AG10803 (cell line): Measurements from ENCODE around the gene TOM1L2.

ENCODE experiments used
- DNase-seq: peaks from one replicate; pipeline ENCODE4 v3.0.0; 2010; ENCODE audit warnings: low read depth
- H3K4me3 ChIP-seq: 2 replicates; pipeline ENCODE4 v1.5.1; 2011; ENCODE audit warnings: mild to moderate bottlenecking, low read length, control low read depth
- CTCF ChIP-seq: conservative IDR thresholded peaks from 2 replicates; pipeline ENCODE4 v1.5.1; 2011; ENCODE audit warnings: mild to moderate bottlenecking, low read length, control low read depth, inconsistent platforms

The TOM1L2 gene

GRCh38 chr17:17987901-17988300, 15.7 kb upstream of the TOM1L2 start:
- no peak for DNase-seq
- no peak for TF ChIP-seq CTCF
- H3K4me3 ChIP-seq = no peak overlapping the region

DNA sequence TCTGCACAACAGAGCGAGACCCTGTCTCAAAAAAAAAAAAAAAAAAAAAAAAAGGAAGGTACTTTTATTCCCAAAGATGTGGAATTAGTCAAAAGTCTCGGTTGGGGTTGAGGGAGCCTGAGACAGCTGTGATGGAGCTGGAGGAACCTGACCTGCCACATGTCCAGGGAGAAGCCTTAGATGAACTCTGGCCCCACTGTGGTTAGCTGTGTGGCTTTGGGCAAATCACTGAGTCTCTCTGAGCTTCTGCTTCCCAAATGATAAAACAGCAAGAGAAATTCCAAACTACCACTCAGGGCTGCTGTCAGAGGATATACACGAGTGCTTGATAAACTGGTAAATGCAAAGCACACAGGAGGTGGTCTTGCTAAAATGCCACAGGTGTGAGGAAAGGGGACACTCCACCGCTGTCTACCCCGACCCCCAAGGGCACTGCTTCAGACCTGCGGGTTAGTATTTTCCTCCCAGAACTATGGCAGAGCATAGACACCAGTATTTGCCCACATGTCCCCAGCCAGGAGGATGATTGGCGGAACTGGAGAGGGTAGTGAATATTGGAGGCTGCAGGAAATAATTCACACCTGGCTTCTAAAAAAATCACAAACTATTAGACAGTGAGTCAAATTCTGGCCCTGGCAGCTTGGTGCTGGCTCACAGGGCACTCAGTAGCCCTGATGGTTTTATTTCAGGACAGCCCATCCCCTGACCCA, 15.1 kb upstream of the TOM1L2 start:
- DNase-seq = no peak
- TF ChIP-seq CTCF = no peak

DNA sequence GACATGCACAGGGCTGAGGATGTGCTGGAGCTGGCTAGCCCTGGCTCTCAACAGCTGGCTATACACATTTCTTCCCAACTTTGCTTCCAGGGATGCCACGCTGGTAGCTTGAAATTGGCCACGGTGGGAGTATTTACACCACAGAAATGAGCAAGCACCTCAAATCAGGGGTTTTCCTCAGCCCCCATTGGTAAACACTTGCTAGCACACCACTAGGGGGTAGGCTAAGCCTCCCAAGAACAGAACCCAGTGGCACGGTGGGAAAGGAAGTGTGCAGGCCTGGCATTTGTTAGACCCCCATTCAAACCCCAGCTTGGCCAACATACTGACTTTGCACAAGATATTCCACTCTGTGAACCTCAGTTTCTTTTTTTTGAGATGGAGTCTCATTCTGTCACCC, 13.4 kb upstream of the TOM1L2 start:
- no peak for DNase-seq
- no peak overlapping the region for H3K4me3 ChIP-seq
- TF ChIP-seq CTCF = peak; percentile 30; the same call in 1 of the 2 replicates

More for the DNA sequence above, 15.1 kb upstream of the TOM1L2 start:
- no peak overlapping the region for H3K4me3 ChIP-seq

DNA sequence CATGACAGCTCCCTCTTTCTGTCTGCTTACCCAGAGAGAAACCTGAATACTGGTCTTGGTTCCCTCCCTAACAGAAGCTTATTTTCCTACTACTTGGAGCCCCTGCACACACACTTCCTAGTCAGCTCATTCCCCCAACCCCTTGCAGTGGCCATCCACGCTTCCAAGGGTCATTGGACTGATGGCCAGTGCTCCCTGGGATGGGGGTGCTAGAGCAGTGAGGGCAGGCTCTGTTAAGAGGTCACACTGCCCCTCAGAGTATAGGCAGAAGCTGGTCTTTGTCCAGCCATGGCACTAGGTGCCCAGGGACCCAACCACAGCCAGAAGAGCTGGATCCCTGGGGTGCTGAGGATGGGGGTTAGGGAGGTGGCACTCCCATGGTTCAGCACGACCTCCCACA, 13.0 kb upstream of the TOM1L2 start:
- H3K4me3 ChIP-seq = no peak overlapping the region
- TF ChIP-seq CTCF = no peak
- no peak for DNase-seq

GRCh38 chr17:17983776-17984175, 11.6 kb upstream of the TOM1L2 start:
- TF ChIP-seq CTCF = no peak
- no peak overlapping the region for H3K4me3 ChIP-seq

GRCh38 chr17:17983376-17983775, 11.2 kb upstream of the TOM1L2 start:
- no peak for DNase-seq
- H3K4me3 ChIP-seq = no peak overlapping the region
- no peak for TF ChIP-seq CTCF

More at GRCh38 chr17:17983776-17984175, 11.6 kb upstream of the TOM1L2 start:
- DNase-seq = no peak

GRCh38 chr17:17982801-17983200, 10.6 kb upstream of the TOM1L2 start:
- TF ChIP-seq CTCF = no peak
- no peak for DNase-seq
- H3K4me3 ChIP-seq = no peak overlapping the region
